HEK293T (cell line): Measurements from ENCODE around the gene EHD4.

Experiments
- CTCF ChIA-PET: fragments of 350-600 bp; formaldehyde crosslinking; extraction: SDS; loops from one replicate; lab custom pipeline; 2021; ENCODE audit warnings: antibody characterized with exemption, inconsistent platforms; lab: Yijun Ruan, JAX
- POLR2A ChIA-PET: fragments of 350-600 bp; formaldehyde crosslinking; extraction: SDS; loops from one replicate; lab custom pipeline; 2020; ENCODE audit warnings: antibody characterized with exemption, inconsistent platforms; lab: Yijun Ruan, JAX
- DNase-seq: peaks from one replicate; pipeline ENCODE4 v3.0.0; 2012; ENCODE audit warnings: mixed read lengths; ENCODE audit errors: extremely low spot score
- ARNT ChIP-seq: fragments of 450-650 bp; IDR thresholded peaks from 2 replicates; pipeline ENCODE4 v1.6.1; 2017; ENCODE audit warnings: mild to moderate bottlenecking
- BHLHE40 ChIP-seq: fragments of 450-650 bp; IDR thresholded peaks from 2 replicates; pipeline ENCODE4 v1.6.1; 2016; ENCODE audit warnings: mild to moderate bottlenecking, moderate library complexity, borderline replicate concordance
- CTBP1 ChIP-seq: fragments of 450-650 bp; IDR thresholded peaks from 2 replicates; pipeline ENCODE4 v1.6.1; 2016; ENCODE audit warnings: borderline replicate concordance
- ELF4 ChIP-seq: fragments of 450-650 bp; IDR thresholded peaks from 2 replicates; pipeline ENCODE4 v1.6.1; 2017; ENCODE audit warnings: antibody characterized with exemption
- FOXA1 ChIP-seq: fragments of 450-650 bp; IDR thresholded peaks from 2 replicates; pipeline ENCODE4 v1.6.1; 2016; ENCODE audit warnings: mild to moderate bottlenecking
- FOXK2 ChIP-seq: fragments of 450-650 bp; IDR thresholded peaks from 2 replicates; pipeline ENCODE4 v1.6.1; 2016; ENCODE audit warnings: mild to moderate bottlenecking
- FOXM1 ChIP-seq: fragments of 450-650 bp; IDR thresholded peaks from 2 replicates; pipeline ENCODE4 v1.6.1; 2017; ENCODE audit warnings: mild to moderate bottlenecking, borderline replicate concordance
- HDGF ChIP-seq: fragments of 450-650 bp; IDR thresholded peaks from 2 replicates; pipeline ENCODE4 v1.6.1; 2017; ENCODE audit warnings: antibody characterized with exemption, borderline replicate concordance
- L3MBTL2 ChIP-seq: fragments of 450-650 bp; conservative IDR thresholded peaks from 2 replicates; pipeline ENCODE4 v1.6.1; 2016; ENCODE audit warnings: mild to moderate bottlenecking
- LEF1 ChIP-seq: fragments of 450-650 bp; IDR thresholded peaks from 2 replicates; pipeline ENCODE4 v1.6.1; 2017; ENCODE audit warnings: mild to moderate bottlenecking, borderline replicate concordance
- NFRKB ChIP-seq: fragments of 450-650 bp; IDR thresholded peaks from 2 replicates; pipeline ENCODE4 v1.6.1; 2016; ENCODE audit warnings: mild to moderate bottlenecking, moderate library complexity
- SP1 ChIP-seq: fragments of 450-650 bp; IDR thresholded peaks from 2 replicates; pipeline ENCODE4 v1.6.1; 2017
- SUZ12 ChIP-seq: fragments of 450-650 bp; IDR thresholded peaks from 2 replicates; pipeline ENCODE4 v1.6.1; 2016; ENCODE audit warnings: mild to moderate bottlenecking
- TARDBP ChIP-seq: fragments of 450-650 bp; IDR thresholded peaks from 2 replicates; pipeline ENCODE4 v1.6.1; 2016
- ZNF384 ChIP-seq: fragments of 450-650 bp; IDR thresholded peaks from 2 replicates; pipeline ENCODE4 v1.6.1; 2016
- TF ChIP-seq, protein P1 (sequence below): fragments of 450-650 bp; IDR thresholded peaks from 2 replicates; pipeline ENCODE4 v1.6.1; 2016

The EHD4 gene

DNA sequence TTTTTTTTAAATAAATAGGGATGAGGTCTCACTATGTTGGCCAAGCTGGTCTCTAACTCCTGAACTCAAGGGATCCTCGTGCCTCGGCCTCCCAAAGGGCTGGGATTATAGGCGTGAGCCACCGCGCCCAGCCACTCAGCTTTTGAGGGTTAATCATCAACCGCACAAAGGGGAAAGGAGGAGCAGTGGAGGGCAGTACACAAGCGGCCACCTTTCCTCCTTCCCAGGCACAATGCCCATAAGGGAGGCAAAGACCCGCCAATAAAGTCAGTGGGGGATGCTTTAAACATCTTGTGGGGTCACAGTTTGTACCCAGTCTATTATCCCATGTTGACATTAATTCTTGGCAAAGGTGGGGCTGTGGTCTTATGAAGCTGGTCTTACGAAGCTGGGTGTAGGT is 32.4 kb downstream of the EHD4 start:
- no peak for DNase-seq
- TF ChIP-seq L3MBTL2 = no peak
- no peak for TF ChIP-seq NFRKB
- no peak for TF ChIP-seq SP1
- TF ChIP-seq FOXA1 = no peak
- TF ChIP-seq CTBP1 = no peak
- TF ChIP-seq ZNF384 = no peak
- no peak for TF ChIP-seq BHLHE40
- TF ChIP-seq ARNT = no peak
- TF ChIP-seq FOXK2 = no peak
- TF ChIP-seq SUZ12 = no peak
- no peak for TF ChIP-seq FOXM1
- TF ChIP-seq TARDBP = no peak
- TF ChIP-seq, protein P1, sequence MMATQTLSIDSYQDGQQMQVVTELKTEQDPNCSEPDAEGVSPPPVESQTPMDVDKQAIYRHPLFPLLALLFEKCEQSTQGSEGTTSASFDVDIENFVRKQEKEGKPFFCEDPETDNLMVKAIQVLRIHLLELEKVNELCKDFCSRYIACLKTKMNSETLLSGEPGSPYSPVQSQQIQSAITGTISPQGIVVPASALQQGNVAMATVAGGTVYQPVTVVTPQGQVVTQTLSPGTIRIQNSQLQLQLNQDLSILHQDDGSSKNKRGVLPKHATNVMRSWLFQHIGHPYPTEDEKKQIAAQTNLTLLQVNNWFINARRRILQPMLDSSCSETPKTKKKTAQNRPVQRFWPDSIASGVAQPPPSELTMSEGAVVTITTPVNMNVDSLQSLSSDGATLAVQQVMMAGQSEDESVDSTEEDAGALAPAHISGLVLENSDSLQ = no peak
- no peak for TF ChIP-seq ELF4
- CTCF ChIA-PET = no interaction called here
- POLR2A ChIA-PET = no interaction called here

DNA sequence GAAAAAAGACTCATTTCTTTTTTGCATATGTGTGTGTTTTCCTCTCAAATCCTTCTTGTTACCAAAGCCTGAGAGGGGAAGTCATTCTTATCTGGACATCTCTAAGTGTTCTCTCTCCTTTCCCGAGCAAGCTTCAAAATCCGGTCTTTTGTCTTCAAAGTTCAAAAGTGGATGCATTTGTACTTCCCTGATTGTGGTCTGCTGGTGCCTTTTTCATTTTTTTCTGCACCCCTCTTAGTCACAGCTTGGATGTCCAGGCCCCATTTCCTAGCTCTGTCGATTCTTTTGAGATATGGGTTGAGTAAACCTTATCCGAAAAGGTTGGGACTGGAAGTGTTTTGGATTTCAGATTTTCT is 34.8 kb downstream of the EHD4 start:
- ChIA-PET CTCF (no interaction called here), POLR2A (no interaction called here)
- no peak for TF ChIP-seq L3MBTL2
- TF ChIP-seq TARDBP = no peak
- TF ChIP-seq LEF1 = no peak
- TF ChIP-seq FOXK2 = no peak
- no peak for TF ChIP-seq CTBP1
- TF ChIP-seq ZNF384 = no peak
- TF ChIP-seq, protein P1 = no peak
- TF ChIP-seq ARNT = no peak
- no peak for TF ChIP-seq HDGF
- no peak for TF ChIP-seq NFRKB
- TF ChIP-seq SP1 = no peak
- TF ChIP-seq FOXM1 = no peak
- TF ChIP-seq FOXA1 = no peak
- TF ChIP-seq BHLHE40 = no peak
- no peak for TF ChIP-seq ELF4
- TF ChIP-seq SUZ12 = no peak
- no peak for DNase-seq

DNA sequence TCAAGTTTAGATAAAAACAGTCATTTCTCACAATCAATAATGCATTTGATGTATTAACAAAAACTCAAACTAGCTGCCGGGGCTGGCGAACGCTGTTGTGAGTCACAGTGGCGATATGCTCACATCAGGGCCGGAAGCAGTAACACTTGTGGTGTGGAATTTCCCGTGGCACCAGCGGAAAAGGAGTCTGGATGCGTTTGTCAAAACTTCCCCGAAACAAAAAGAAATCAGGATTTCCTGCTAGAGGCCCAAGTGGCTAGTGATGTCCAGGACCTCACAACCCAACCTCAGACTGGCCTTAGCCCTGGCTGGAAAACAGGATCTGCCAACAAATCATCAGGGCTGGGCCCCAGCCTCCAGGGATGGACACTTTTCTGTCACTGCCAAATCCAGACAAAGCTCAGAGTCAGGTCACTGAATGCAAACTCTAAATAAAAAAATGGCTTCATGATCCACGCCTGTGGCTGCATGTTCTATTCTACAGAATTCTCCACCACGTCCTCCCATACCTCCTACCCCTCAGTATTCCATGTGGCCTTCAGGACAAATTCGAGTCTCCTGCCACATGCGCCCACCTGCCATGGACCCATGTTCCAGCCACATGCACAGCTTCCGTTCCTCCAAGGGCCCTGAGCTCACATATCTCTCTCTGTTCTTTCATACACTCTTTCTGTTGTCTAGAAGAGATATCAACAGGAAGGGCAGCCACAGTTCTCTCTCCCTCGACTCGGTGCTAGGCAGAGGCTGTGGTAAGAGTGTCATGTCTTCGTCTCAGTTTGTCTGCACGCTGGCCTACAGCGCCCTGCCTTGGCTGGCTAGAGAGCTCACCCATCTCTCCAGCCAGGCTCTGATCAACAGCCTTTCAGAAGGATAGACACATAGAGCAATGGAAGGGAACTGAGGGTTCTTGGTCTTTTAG is 35.4 kb downstream of the EHD4 start:
- POLR2A ChIA-PET = no interaction called here
- TF ChIP-seq FOXK2 (no peak), ELF4 (no peak), NFRKB (no peak), FOXM1 (no peak), ARNT (no peak), BHLHE40 (no peak)
- TF ChIP-seq, protein P1 = no peak
- CTCF ChIA-PET = no interaction called here
- no peak for DNase-seq

DNA sequence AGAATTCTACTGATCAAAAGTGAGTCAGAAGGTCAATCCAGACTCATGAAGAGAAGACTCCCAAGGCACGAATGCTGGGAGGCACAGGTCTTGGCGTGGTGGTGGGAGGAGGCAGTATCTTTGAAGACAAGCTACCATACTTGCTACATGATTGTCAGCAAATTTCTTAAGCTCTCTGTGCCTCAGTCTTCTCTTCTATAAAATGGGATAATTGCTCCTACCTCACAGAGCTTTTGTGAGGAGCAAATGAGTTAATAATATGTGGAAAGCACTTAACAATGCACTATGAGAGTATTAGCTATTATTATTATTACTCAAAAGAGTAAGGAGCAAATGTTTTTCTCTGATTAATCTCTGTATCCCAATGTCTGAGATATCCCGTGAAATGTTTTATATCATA is 36.2 kb downstream of the EHD4 start:
- ChIA-PET POLR2A (no interaction called here), CTCF (no interaction called here)
- DNase-seq = no peak
- TF ChIP-seq LEF1 (no peak), SP1 (no peak), TARDBP (no peak), FOXK2 (no peak), HDGF (no peak), ZNF384 (no peak), CTBP1 (no peak), L3MBTL2 (no peak), SUZ12 (no peak), BHLHE40 (no peak), FOXM1 (no peak), ARNT (no peak), NFRKB (no peak), ELF4 (no peak), FOXA1 (no peak)
- TF ChIP-seq, protein P1 = no peak

DNA sequence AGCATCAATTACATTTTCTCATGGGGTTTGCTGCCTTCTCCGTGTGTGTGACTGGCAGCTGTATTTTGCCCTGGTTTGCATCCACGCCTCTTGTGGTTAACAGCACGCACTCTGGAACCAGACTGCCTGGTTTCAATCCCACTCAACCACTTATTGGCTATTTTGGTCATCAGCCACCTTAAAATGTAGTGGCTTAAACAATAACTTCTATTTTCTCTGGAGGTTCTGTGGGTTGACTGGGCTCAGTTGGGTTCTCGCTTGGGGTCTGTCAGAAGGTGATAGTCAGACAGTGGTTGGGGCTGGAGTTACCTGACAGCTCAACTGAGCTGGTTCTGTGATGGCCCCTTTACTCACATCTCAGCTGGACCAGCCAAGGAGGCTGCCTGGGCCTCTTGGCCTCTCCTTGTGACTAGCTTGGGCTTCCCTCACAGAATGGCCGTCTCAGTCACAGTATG is 36.8 kb downstream of the EHD4 start:
- no peak for DNase-seq
- CTCF ChIA-PET = no interaction called here
- TF ChIP-seq TARDBP (no peak), SUZ12 (no peak), SP1 (no peak), ARNT (no peak), ELF4 (no peak), CTBP1 (no peak), ZNF384 (no peak), L3MBTL2 (no peak), FOXA1 (no peak), FOXM1 (no peak), FOXK2 (no peak), BHLHE40 (no peak), LEF1 (no peak), NFRKB (no peak), HDGF (no peak)
- TF ChIP-seq, protein P1 = no peak
- POLR2A ChIA-PET = no interaction called here
